ENCODE results near the gene DCAF4.
"Not testable (repeated sequence)": the region's sequence is repeated elsewhere in the genome, so short reads cannot be mapped to it uniquely, and the experiment has no call there.

The DCAF4 gene

GRCh38 chr14:72941286-72941985 lies 15.2 kb downstream of the DCAF4 start:
- no peak for DNase-seq

GRCh38 chr14:72942934-72943333 lies 16.7 kb downstream of the DCAF4 start:
- no peak for DNase-seq

- DNase-seq: no peak
Measured at GRCh38 chr14:72943876-72944430, 17.7 kb downstream of the DCAF4 start.

- no peak for DNase-seq
Measured at GRCh38 chr14:72945356-72946027, 19.2 kb downstream of the DCAF4 start.

- peak; percentile 21 for DNase-seq
Measured at GRCh38 chr14:72946491-72946890, 20.2 kb downstream of the DCAF4 start.

GRCh38 chr14:72947366-72948160 lies 21.3 kb downstream of the DCAF4 start:
- no peak for DNase-seq

GRCh38 chr14:72948481-72949138 lies 22.3 kb downstream of the DCAF4 start:
- DNase-seq: peak; percentile 67

- no peak for DNase-seq
Measured at GRCh38 chr14:72952171-72952570, 25.9 kb downstream of the DCAF4 start.

- DNase-seq: not testable (repeated sequence)
Measured at GRCh38 chr14:72956741-72957140, 30.5 kb downstream of the DCAF4 start.

- DNase-seq: no peak
Measured at GRCh38 chr14:72957213-72957612, 30.9 kb downstream of the DCAF4 start.

- DNase-seq: no peak
Measured at GRCh38 chr14:72958548-72958947, 32.3 kb downstream of the DCAF4 start.

- DNase-seq: not testable (repeated sequence)
Measured at GRCh38 chr14:72961016-72961415, 34.8 kb downstream of the DCAF4 start.

- peak; percentile 33 for DNase-seq
Measured at GRCh38 chr14:72961579-72962335, 35.5 kb downstream of the DCAF4 start.

GRCh38 chr14:72962336-72962754 lies 36.1 kb downstream of the DCAF4 start:
- DNase-seq: peak; percentile 66

GRCh38 chr14:72962829-72963312 lies 36.6 kb downstream of the DCAF4 start:
- DNase-seq: peak; percentile 79

GRCh38 chr14:72965249-72965648 lies 39.0 kb downstream of the DCAF4 start:
- DNase-seq: no peak

- DNase-seq: no peak
Measured at GRCh38 chr14:72966038-72966437, 39.8 kb downstream of the DCAF4 start.

GRCh38 chr14:72968316-72968715 lies 42.1 kb downstream of the DCAF4 start:
- no peak for DNase-seq

GRCh38 chr14:72970058-72970630 lies 43.9 kb downstream of the DCAF4 start:
- no peak for DNase-seq

GRCh38 chr14:72970824-72971434 lies 44.7 kb downstream of the DCAF4 start:
- no peak for DNase-seq

GRCh38 chr14:72974661-72975060 lies 48.4 kb downstream of the DCAF4 start:
- DNase-seq: no peak

Measured in fibroblast of skin of scalp (primary cell).